GM18909 (cell line): ENCODE measurements around the gene AMH.
"Not testable (repeated sequence)": the region's sequence is repeated elsewhere in the genome, so short reads cannot be mapped to it uniquely, and the experiment has no call there.

Experiments used
- ATAC-seq: cut with Tn5 transposase; IDR thresholded peaks from one replicate; pipeline ENCODE4 v1.9.1; 2021; ENCODE audit warnings: mild to moderate bottlenecking; ENCODE audit not compliant: unreplicated experiment, poor library complexity

The AMH gene

GRCh38 chr19:2249010-2249866, at the start of gene AMH:
Gene AMH (plus strand): TSS chr19:2249323. CDS start chr19:2249333, 10 bp downstream.
- ATAC-seq: no peak

- no peak for ATAC-seq
These were observed 49.1 kb upstream of the AMH start for GRCh38 chr19:2199861-2200623.

GRCh38 chr19:2200624-2201294, 48.4 kb upstream of the AMH start:
- ATAC-seq: not testable (repeated sequence)

GRCh38 chr19:2201473-2202148, 47.5 kb upstream of the AMH start:
- no peak for ATAC-seq

GRCh38 chr19:2202366-2202765, 46.8 kb upstream of the AMH start:
- no peak for ATAC-seq

GRCh38 chr19:2207008-2207407, 42.1 kb upstream of the AMH start:
- no peak for ATAC-seq

GRCh38 chr19:2207991-2208860, 40.9 kb upstream of the AMH start:
- no peak for ATAC-seq

- no peak for ATAC-seq
These were observed 40.1 kb upstream of the AMH start for GRCh38 chr19:2208975-2209374.

- no peak for ATAC-seq
These were observed 39.7 kb upstream of the AMH start for GRCh38 chr19:2209408-2209807.

- ATAC-seq: no peak
These were observed 38.9 kb upstream of the AMH start for GRCh38 chr19:2210206-2210605.

- no peak for ATAC-seq
These were observed 38.0 kb upstream of the AMH start for GRCh38 chr19:2210987-2211740.

GRCh38 chr19:2212861-2213711, 36.0 kb upstream of the AMH start:
- ATAC-seq: no peak

- no peak for ATAC-seq
These were observed 35.3 kb upstream of the AMH start for GRCh38 chr19:2213799-2214198.

GRCh38 chr19:2214251-2214650, 34.9 kb upstream of the AMH start:
- no peak for ATAC-seq

GRCh38 chr19:2215281-2215751, 33.8 kb upstream of the AMH start:
- no peak for ATAC-seq

- no peak for ATAC-seq
These were observed 32.5 kb upstream of the AMH start for GRCh38 chr19:2216361-2217225.

GRCh38 chr19:2217591-2217990, 31.5 kb upstream of the AMH start:
- no peak for ATAC-seq
